GM12874 (cell line): Measurements from ENCODE around the gene SNAPC1.

Source experiments
- TF ChIP-seq, protein P1 (sequence below): IDR thresholded peaks from 2 replicates; pipeline ENCODE4 v1.5.1; 2011; ENCODE audit warnings: low read depth, mild to moderate bottlenecking, control low read depth, low read length, moderate library complexity; ENCODE audit not compliant: insufficient read depth

SNAPC1 gene

GRCh38 chr14:61813096-61813606 lies 50.9 kb downstream of the SNAPC1 start:
- TF ChIP-seq, protein P1, sequence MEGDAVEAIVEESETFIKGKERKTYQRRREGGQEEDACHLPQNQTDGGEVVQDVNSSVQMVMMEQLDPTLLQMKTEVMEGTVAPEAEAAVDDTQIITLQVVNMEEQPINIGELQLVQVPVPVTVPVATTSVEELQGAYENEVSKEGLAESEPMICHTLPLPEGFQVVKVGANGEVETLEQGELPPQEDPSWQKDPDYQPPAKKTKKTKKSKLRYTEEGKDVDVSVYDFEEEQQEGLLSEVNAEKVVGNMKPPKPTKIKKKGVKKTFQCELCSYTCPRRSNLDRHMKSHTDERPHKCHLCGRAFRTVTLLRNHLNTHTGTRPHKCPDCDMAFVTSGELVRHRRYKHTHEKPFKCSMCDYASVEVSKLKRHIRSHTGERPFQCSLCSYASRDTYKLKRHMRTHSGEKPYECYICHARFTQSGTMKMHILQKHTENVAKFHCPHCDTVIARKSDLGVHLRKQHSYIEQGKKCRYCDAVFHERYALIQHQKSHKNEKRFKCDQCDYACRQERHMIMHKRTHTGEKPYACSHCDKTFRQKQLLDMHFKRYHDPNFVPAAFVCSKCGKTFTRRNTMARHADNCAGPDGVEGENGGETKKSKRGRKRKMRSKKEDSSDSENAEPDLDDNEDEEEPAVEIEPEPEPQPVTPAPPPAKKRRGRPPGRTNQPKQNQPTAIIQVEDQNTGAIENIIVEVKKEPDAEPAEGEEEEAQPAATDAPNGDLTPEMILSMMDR = no peak

- TF ChIP-seq, protein P1 = no peak
Measured at GRCh38 chr14:61822458-61822857, 60.2 kb downstream of the SNAPC1 start.

GRCh38 chr14:61832783-61833182 lies 70.6 kb downstream of the SNAPC1 start:
- TF ChIP-seq, protein P1 = no peak

- TF ChIP-seq, protein P1 = no peak
Measured at GRCh38 chr14:61836184-61836583, 74.0 kb downstream of the SNAPC1 start.

DNA sequence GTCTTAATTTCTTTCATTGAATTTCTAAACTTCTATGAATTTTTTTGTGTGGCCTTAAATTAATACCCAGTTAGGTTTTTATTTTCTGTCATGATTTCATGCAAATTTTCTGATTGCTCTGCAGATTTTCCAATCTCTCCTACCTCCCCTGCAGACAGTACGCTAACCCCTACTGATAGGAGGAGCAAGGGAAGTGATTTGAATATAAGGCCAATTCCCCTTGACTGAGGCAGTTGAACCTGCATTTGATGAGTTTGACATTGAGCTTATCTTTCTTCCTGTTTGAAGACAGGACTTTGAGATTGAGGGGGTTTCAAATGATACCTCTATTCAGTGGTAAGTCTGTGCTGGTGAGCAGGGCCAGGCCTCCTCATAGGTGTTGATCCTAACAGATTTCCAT lies 74.6 kb downstream of the SNAPC1 start:
- TF ChIP-seq, protein P1 = no peak

DNA sequence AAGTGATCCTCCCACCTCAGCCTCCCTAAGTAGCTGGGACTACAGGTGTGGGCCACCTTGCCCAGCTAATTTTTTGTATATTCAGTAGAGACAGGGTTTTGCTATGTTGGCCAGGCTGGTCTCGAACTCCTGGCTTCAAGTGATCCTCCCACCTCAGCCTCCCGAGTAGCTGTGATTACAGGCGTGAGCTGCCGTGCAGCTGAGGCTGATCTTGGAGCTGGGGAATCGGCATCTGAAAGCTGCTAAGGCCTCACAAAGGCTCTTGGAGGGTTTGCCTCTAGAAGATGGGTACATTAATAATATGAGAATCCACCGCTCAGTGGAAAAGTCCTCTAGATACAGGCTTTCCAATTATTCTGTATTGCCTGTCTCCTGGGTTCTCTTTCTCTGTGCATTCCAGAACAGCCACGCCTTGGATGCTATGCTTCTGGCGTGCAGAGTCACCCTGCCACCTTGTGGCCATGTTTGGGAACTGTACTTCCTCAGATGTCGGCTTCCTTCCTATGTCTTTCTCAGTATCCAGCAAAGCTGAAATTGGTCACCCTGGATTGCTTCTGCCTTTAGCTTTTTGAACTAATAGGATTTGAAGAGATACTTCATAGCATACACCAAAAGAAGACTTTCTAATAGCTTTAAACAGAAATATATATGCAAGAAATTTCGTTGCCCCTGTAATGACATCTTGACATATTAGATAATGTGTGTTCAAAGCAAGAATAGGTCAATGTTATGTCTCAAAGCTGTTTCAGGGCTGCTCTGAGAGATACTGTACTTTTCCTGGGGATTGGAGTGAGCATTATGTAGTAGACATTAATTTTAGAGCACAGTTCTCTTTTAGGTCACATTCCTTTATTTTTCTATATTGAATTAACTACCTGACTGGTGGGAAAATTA lies 75.4 kb downstream of the SNAPC1 start:
- TF ChIP-seq, protein P1 = peak; percentile 85

DNA sequence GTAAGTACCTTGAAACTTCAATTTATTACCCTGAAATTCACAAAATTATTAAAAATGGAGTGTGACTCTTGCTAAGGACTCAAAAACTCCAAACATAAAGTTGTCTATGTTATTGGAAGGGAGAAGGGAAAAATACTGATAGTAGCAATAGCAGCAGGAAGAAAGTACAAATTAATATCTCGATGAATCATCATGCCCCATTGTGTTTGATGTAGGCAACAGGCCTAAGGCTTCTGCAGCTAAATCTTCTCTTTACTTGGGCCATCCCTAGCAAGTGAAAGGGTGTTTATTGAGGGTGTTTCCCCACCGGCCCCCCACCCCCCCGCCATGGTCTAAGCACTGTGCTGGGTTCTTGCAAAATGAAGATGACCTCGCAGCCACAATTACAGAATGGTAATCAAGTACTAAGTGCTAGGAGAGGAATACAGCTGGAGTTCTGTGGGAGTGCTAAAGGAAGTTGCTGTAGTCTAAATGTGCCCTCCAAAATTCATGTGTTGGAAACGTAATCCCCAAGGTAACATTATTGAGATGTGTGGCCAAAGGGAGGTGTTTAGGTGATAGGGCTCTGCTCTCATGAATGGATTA lies 76.5 kb downstream of the SNAPC1 start:
- TF ChIP-seq, protein P1 = no peak
